H1 (cell line): Measurements from ENCODE around the gene NELFCD. TPM values are rescaled to one million over a fixed set of nuclear protein-coding genes. Genes with fewer than 3 reads are reported as not detected.

ENCODE experiments used
- BACH1 ChIP-seq: IDR thresholded peaks from 2 replicates; pipeline ENCODE4 v1.6.1; 2012; ENCODE audit warnings: low read length, improper control_type of control experiment
- FOSL1 ChIP-seq: IDR thresholded peaks from 2 replicates; pipeline ENCODE4 v1.6.1; 2011; ENCODE audit warnings: mild to moderate bottlenecking, low read depth, low read length, moderate library complexity; ENCODE audit not compliant: insufficient read depth
- NANOG ChIP-seq: IDR thresholded peaks from 2 replicates; pipeline ENCODE4 v1.6.1; 2011; ENCODE audit warnings: low read length, low read depth, mild to moderate bottlenecking, inconsistent platforms; ENCODE audit not compliant: insufficient read depth, poor library complexity, severe bottlenecking
- POLR2A ChIP-seq, 2 experiments: IDR thresholded peaks; 1 replicate in 1 of 2; 2 replicates in 1 of 2; pipeline ENCODE4 v1.6.1; 2011; ENCODE audit warnings: low read depth in 2 of 2, low read length in 2 of 2, mild to moderate bottlenecking in 2 of 2; ENCODE audit errors: control extremely low read depth in 1 of 2
- RFX5 ChIP-seq: IDR thresholded peaks from 2 replicates; pipeline ENCODE4 v1.6.1; 2011; ENCODE audit warnings: low read depth, low read length, improper control_type of control experiment, borderline replicate concordance
- SUZ12 ChIP-seq: fragments of 200-600 bp; sonication (generic); IDR thresholded peaks from 2 replicates; pipeline ENCODE4 v1.6.1; 2012; ENCODE audit warnings: mild to moderate bottlenecking, inconsistent platforms, low read length, moderate library complexity, mixed read lengths
- TAF1 ChIP-seq: IDR thresholded peaks from 2 replicates; pipeline ENCODE4 v1.6.1; 2011; ENCODE audit warnings: mild to moderate bottlenecking, low read depth, low read length
- polyA plus RNA-seq, 7 experiments: library from polyadenylated mRNA; depleted of rRNA in 3 of 7; stranded (reverse) in 5 of 7; unstranded in 2 of 7; fragments of >200 nt in 5 of 7; fragments of 200-250 nt in 2 of 7; gene quantifications; 1 replicate in 5 of 7; 2 replicates in 1 of 7; 4 replicates in 1 of 7; pipeline versions ENCODE4 v1.2.1 to v1.2.3, GENCODE V29; 2011 to 2013; ENCODE audit warnings: missing spikeins in 2 of 7, mixed read lengths in 2 of 7
- total RNA-seq: library from RNA; stranded (reverse); fragmentation: NEBNext Ultra II Directional; extraction: Animal tissue kit (Norgen Biotek cat#: 25700); gene quantifications from 2 replicates; pipeline ENCODE4 v1.2.1, GENCODE V29; 2021
- TF ChIP-seq, protein P1 (sequence below), 3 experiments: IDR thresholded peaks; 1 replicate in 2 of 3; 2 replicates in 1 of 3; pipeline versions ENCODE4 v1.5.1 to v1.6.1; 2011; ENCODE audit warnings: low read length in 3 of 3, mild to moderate bottlenecking in 3 of 3, inconsistent platforms in 2 of 3, low read depth in 1 of 3, moderate library complexity in 1 of 3; ENCODE audit not compliant: insufficient read depth in 1 of 3; ENCODE audit errors: control extremely low read depth in 1 of 3

The NELFCD gene
- total and polyA plus RNA-seq, 2 of the 8 experiments (the other 6 are each of a cell fraction or from before 2014, with no cell fraction given), result 35.5 to 59.6 TPM

DNA sequence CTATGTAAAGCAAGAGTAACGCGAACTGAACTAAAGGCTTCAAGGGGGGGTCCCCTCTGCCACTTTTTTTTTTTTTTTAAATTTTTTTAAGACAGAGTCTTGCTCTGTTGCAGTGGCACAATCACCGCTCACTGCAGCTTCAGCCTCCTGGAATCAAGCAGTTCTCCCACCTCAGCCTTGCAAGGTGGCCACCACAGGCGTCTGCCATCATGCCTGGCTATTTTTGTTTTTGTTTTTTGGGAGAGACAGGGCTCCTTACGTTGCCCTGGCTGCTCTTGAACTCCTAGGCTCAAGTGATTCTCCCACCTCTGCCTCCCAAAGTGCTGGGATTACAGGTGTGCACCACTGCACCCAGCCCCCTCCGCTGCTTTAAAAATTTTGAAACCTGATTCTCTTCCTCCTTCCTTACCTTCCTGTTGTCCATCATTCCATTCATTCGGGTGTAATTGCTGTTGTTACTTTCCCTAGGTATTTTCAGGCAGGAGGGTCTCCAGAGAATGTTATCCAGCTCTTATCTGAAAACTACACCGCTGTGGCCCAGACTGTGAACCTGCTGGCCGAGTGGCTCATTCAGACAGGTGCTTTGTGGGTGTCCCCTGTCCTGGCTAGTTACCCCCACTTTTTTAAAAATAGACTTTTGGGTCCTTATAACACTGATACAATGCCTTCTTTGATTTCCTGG is 5.4 kb downstream of the NELFCD start (continued):
- TF ChIP-seq FOSL1, result no peak
- TF ChIP-seq NANOG, result no peak
- no peak for TF ChIP-seq TAF1
- TF ChIP-seq SUZ12, result no peak
- TF ChIP-seq RFX5, result no peak
- TF ChIP-seq, protein P1, sequence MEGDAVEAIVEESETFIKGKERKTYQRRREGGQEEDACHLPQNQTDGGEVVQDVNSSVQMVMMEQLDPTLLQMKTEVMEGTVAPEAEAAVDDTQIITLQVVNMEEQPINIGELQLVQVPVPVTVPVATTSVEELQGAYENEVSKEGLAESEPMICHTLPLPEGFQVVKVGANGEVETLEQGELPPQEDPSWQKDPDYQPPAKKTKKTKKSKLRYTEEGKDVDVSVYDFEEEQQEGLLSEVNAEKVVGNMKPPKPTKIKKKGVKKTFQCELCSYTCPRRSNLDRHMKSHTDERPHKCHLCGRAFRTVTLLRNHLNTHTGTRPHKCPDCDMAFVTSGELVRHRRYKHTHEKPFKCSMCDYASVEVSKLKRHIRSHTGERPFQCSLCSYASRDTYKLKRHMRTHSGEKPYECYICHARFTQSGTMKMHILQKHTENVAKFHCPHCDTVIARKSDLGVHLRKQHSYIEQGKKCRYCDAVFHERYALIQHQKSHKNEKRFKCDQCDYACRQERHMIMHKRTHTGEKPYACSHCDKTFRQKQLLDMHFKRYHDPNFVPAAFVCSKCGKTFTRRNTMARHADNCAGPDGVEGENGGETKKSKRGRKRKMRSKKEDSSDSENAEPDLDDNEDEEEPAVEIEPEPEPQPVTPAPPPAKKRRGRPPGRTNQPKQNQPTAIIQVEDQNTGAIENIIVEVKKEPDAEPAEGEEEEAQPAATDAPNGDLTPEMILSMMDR (IDR thresholded peaks at IDR 0.05; ENCODE audit: control extremely low read depth in 1 of 3, insufficient read depth in 1 of 3, low read depth in 1 of 3, low read length in 3 of 3), result no peak
- TF ChIP-seq BACH1, result no peak
- no peak for TF ChIP-seq POLR2A (IDR thresholded peaks at IDR 0.05; ENCODE audit: control extremely low read depth in 1 of 2, low read depth in 2 of 2, low read length in 2 of 2)
